ENCODE measurements around the gene KANSL1L. TPM values are rescaled to one million over a fixed set of nuclear protein-coding genes. Genes with fewer than 3 reads are reported as not detected.

The KANSL1L gene
- total and polyA plus RNA-seq, 7 donors: 2.8 to 49.0 (median 32.6) TPM

DNA sequence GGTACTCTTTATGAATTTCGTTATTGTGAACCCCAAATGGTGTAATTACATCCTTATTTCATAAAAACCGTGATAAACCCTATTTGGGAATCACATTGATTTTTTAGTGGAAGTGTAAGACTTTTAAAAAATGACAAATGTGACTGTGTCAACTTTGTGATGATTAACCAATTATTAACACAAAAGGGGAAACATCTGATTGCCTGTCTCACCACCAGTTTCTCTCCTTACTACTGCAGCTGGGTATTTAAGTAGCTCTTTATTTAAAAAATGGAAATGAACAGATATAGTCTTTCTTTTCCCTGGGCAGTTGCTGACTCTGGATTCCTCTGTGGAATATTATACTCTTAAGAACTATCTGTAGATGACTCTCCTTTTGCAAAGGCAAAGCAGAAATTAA is 180.4 kb downstream of the KANSL1L start:
- TF ChIP-seq, protein P1, sequence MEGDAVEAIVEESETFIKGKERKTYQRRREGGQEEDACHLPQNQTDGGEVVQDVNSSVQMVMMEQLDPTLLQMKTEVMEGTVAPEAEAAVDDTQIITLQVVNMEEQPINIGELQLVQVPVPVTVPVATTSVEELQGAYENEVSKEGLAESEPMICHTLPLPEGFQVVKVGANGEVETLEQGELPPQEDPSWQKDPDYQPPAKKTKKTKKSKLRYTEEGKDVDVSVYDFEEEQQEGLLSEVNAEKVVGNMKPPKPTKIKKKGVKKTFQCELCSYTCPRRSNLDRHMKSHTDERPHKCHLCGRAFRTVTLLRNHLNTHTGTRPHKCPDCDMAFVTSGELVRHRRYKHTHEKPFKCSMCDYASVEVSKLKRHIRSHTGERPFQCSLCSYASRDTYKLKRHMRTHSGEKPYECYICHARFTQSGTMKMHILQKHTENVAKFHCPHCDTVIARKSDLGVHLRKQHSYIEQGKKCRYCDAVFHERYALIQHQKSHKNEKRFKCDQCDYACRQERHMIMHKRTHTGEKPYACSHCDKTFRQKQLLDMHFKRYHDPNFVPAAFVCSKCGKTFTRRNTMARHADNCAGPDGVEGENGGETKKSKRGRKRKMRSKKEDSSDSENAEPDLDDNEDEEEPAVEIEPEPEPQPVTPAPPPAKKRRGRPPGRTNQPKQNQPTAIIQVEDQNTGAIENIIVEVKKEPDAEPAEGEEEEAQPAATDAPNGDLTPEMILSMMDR (IDR thresholded peaks at IDR 0.05): no peak
- TF ChIP-seq EP300 (IDR thresholded peaks at IDR 0.05) (no peak), POLR2A (IDR thresholded peaks at IDR 0.05) (no peak), POLR2AphosphoS5 (IDR thresholded peaks at IDR 0.05) (no peak)
- Histone ChIP-seq H3K9me3 (no peaks in the 10 kb centered on the region), H3K36me3 (no peaks in the 10 kb centered on the region), H3K27me3 (no peaks in the 10 kb centered on the region), H3K4me1 (no peaks in the 10 kb centered on the region), H3K4me3 (no peak overlapping the region), H3K27ac (no peak overlapping the region)
- no peak for DNase-seq
- intact Hi-C loops (cut with DNase I): no loop called here
- WGBS, 2 donors: 62 to 73% methylated on average over 2 of the region's 2 CpGs

DNA sequence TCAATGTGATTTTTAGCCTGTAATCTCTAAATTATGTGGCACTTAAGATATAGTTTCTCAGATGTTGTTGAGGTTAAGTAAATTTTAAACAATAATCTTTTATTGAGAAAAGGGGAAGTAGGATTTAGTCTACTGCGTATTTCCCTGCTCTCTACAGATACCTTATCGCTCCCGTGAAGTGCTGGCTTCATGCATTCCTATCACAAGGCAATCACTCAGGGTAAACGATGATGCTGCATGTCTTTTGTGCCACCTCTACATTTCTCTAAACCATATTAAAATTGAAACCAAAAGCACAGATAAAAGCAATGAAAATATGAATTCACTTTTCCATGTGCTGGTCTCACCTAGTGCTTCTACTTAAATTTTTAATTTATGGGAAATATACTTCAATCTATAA is 183.2 kb downstream of the KANSL1L start:
- Histone ChIP-seq H3K4me1 (no peaks in the 10 kb centered on the region), H3K27me3 (no peaks in the 10 kb centered on the region), H3K27ac (no peak overlapping the region), H3K9me3 (no peaks in the 10 kb centered on the region), H3K36me3 (no peaks in the 10 kb centered on the region), H3K4me3 (no peak overlapping the region)
- TF ChIP-seq EP300 (IDR thresholded peaks at IDR 0.05) (no peak), POLR2AphosphoS5 (IDR thresholded peaks at IDR 0.05) (no peak), POLR2A (IDR thresholded peaks at IDR 0.05) (no peak)
- TF ChIP-seq, protein P1 (IDR thresholded peaks at IDR 0.05): no peak
- intact Hi-C loops (cut with DNase I): no loop called here
- no peak for DNase-seq
- 38 to 41% methylated on average over 4 of the region's 4 CpGs for WGBS, 2 donors

DNA sequence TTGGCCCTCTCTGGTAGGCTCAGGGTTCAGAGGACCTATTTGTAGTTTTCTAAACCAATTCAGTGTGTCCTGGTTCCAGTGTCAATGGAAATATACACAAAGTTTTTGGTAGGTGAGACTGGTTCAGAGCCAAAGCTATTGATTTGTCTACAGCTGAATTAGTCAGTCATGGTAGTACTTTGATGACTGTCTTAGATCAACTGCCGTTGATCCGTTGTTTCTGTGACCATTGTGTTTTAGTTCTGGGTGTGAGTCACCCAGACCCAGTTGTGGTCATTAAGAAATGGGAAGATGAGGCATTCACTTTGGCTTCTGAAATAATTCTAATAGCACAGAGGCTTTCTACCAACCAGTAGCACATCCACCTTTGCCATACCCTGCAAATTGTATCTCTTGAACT is 184.8 kb downstream of the KANSL1L start:
- H3K36me3 ChIP-seq: no peaks in the 10 kb centered on the region
- WGBS, 2 donors: 82 to 88% methylated on average over 2 of the region's 2 CpGs
- DNase-seq: no peak
- no peak overlapping the region for H3K27ac ChIP-seq
- H3K9me3 ChIP-seq: no peaks in the 10 kb centered on the region
- no peaks in the 10 kb centered on the region for H3K4me1 ChIP-seq
- no peak overlapping the region for H3K4me3 ChIP-seq
- H3K27me3 ChIP-seq: no peaks in the 10 kb centered on the region
- TF ChIP-seq POLR2AphosphoS5 (IDR thresholded peaks at IDR 0.05): no peak
- no peak for TF ChIP-seq EP300 (IDR thresholded peaks at IDR 0.05)
- no peak for TF ChIP-seq POLR2A (IDR thresholded peaks at IDR 0.05)
- TF ChIP-seq, protein P1 (IDR thresholded peaks at IDR 0.05): no peak
- intact Hi-C loops (cut with DNase I): no loop called here

DNA sequence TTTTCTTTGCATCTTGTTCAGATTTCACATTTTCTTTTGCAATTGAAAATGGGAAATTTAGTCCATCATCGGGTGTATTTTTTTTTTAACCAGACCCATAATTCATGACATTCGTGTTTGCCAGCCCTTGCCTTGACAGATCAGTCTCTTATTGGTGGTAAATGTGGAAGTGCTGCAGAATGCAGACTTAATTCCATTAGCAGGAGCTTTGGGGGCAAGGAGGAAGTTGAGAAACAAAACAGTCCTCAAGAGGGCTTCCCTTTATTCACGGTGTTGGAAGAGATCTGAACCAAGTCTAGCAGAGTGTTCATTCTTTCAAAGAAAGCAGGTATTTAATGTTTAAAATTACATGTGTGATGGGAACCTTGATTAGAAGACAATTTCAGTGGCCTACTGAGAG is 185.3 kb downstream of the KANSL1L start:
- DNase-seq: no peak
- Histone ChIP-seq H3K27ac (no peak overlapping the region), H3K36me3 (no peaks in the 10 kb centered on the region), H3K27me3 (no peaks in the 10 kb centered on the region), H3K9me3 (no peaks in the 10 kb centered on the region), H3K4me1 (no peaks in the 10 kb centered on the region), H3K4me3 (no peak overlapping the region)
- TF ChIP-seq, protein P1 (IDR thresholded peaks at IDR 0.05): no peak
- TF ChIP-seq POLR2A (IDR thresholded peaks at IDR 0.05) (no peak), EP300 (IDR thresholded peaks at IDR 0.05) (no peak), POLR2AphosphoS5 (IDR thresholded peaks at IDR 0.05) (no peak)
- WGBS, 2 donors: 47 to 67% methylated on average over 3 of the region's 3 CpGs
- intact Hi-C loops (cut with DNase I): no loop called here

DNA sequence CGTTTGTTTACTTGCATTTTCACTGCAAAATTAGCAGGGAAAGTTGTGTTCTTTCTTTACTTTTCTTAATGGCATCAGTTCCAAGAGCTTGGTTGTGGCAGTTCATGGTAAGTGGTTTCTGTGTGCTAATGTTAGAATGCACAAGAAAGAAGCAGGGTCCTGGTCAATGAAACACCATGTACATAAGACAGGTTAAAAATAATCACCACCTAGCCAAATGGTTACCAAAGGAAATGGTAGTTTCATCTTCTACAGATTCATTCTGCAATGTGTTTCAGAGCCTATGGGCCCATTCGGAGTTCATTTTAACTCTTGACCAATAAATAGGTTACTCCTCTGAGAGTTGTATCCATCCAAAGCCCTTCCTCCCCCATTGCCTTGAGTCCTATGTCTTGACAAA is 186.9 kb downstream of the KANSL1L start:
- 93% methylated on average over 2 of the region's 2 CpGs for WGBS, 2 donors
- no peak for DNase-seq
- H3K4me3 ChIP-seq: no peak overlapping the region

More for the DNA sequence above, 186.9 kb downstream of the KANSL1L start:
- Histone ChIP-seq H3K4me1 (no peaks in the 10 kb centered on the region), H3K27me3 (no peaks in the 10 kb centered on the region), H3K36me3 (no peaks in the 10 kb centered on the region), H3K9me3 (no peaks in the 10 kb centered on the region), H3K27ac (no peak overlapping the region)
- no peak for TF ChIP-seq EP300 (IDR thresholded peaks at IDR 0.05)
- no peak for TF ChIP-seq POLR2AphosphoS5 (IDR thresholded peaks at IDR 0.05)
- TF ChIP-seq POLR2A (IDR thresholded peaks at IDR 0.05): no peak
- TF ChIP-seq, protein P1 (IDR thresholded peaks at IDR 0.05): no peak
- intact Hi-C loops (cut with DNase I): no loop called here

All from sigmoid colon (tissue), 7 donors.